B cell (primary cell): ENCODE results near the gene OR51B2. TPM values are rescaled to one million over a fixed set of nuclear protein-coding genes. Genes with fewer than 3 reads are reported as not detected.

Experiments
- ATAC-seq: fragments of 200-7000 bp; cut with Tn5 transposase; one replicate; pipeline ENCODE4 v1.10.0; 2021; ENCODE audit warnings: low read depth, mild to moderate bottlenecking, moderate number of reproducible peaks, moderate library complexity
- CTCF ChIA-PET: fragments of 350-600 bp; sonication (Branson Sonifier 250); formaldehyde crosslinking; loops from one replicate; lab custom pipeline; 2021; ENCODE audit warnings: antibody characterized with exemption, inconsistent platforms; lab: Charles Lee
- POLR2A ChIA-PET: fragments of 350-600 bp; sonication (Branson Sonifier 250); formaldehyde crosslinking; loops from one replicate; lab custom pipeline; 2021; ENCODE audit warnings: antibody characterized with exemption; lab: Charles Lee
- DNase-seq: peaks from one replicate; pipeline ENCODE4 v3.0.0; 2013
- H2AFZ ChIP-seq: 2 replicates; pipeline ENCODE4 v1.6.1; 2012; ENCODE audit warnings: mild to moderate bottlenecking, low read depth, low read length; ENCODE audit not compliant: insufficient read depth, poor library complexity, severe bottlenecking
- H3K27ac ChIP-seq, 2 donors: 1 replicate in 1 of 2; 2 replicates in 1 of 2; pipeline ENCODE4 v1.5.1; 2012 to 2013; ENCODE audit warnings: low read length in 2 of 2, mild to moderate bottlenecking in 2 of 2, moderate library complexity in 1 of 2
- H3K27me3 ChIP-seq, 4 experiments: fragments of 200-600 bp in 1 of 4; sonication (generic) in 1 of 4; replicated peaks in 1 of 4; 1 replicate in 2 of 4; 2 replicates in 2 of 4; pipeline versions ENCODE4 v1.6.1 to v1.7.0; 2013 to 2016; ENCODE audit warnings: low read length in 3 of 4, mild to moderate bottlenecking in 2 of 4, mixed read lengths in 1 of 4, moderate library complexity in 1 of 4; ENCODE audit not compliant: insufficient read depth in 4 of 4, control insufficient read depth in 3 of 4; ENCODE audit errors: control extremely low read depth in 1 of 4
- H3K36me3 ChIP-seq, 2 experiments: replicated peaks in 1 of 2; 1 replicate in 1 of 2; 2 replicates in 1 of 2; pipeline versions ENCODE4 v1.6.1 to v1.7.1; 2013; ENCODE audit warnings: low read length in 1 of 2; ENCODE audit not compliant: insufficient read depth in 2 of 2, control insufficient read depth in 1 of 2; ENCODE audit errors: control extremely low read depth in 1 of 2, extremely low read depth in 1 of 2
- H3K4me1 ChIP-seq, 2 donors: fragments of 200-600 bp in 1 of 2; sonication (generic) in 1 of 2; 1 replicate in 1 of 2; 2 replicates in 1 of 2; pipeline versions ENCODE4 v1.5.1 to v1.6.1; 2013 to 2017; ENCODE audit warnings: low read length in 2 of 2; ENCODE audit not compliant: control insufficient read depth in 2 of 2, insufficient read depth in 2 of 2
- H3K4me2 ChIP-seq: replicated peaks from 2 replicates; pipeline ENCODE3; 2012; ENCODE audit warnings: mild to moderate bottlenecking, low read depth, low read length; ENCODE audit not compliant: poor library complexity, severe bottlenecking
- H3K4me3 ChIP-seq, 5 experiments: fragments of 200-600 bp in 1 of 5; sonication (generic) in 1 of 5; 1 replicate in 3 of 5; 2 replicates in 2 of 5; pipeline versions ENCODE4 v1.5.1 to v1.7.0; 2011 to 2016; ENCODE audit warnings: low read length in 4 of 5, mild to moderate bottlenecking in 4 of 5, low read depth in 2 of 5, control low read depth in 1 of 5, moderate library complexity in 1 of 5; ENCODE audit not compliant: insufficient read depth in 1 of 5; ENCODE audit errors: control extremely low read depth in 1 of 5, extremely low read depth in 1 of 5
- H3K79me2 ChIP-seq: fragments of 200-600 bp; sonication (generic); one replicate; pipeline ENCODE4 v1.6.0; 2016; ENCODE audit warnings: low read length; ENCODE audit not compliant: control insufficient read depth, insufficient read depth
- H3K9ac ChIP-seq: fragments of 200-600 bp; sonication (generic); 2 replicates; pipeline ENCODE4 v1.6.1; 2017; ENCODE audit warnings: mild to moderate bottlenecking, low read length, moderate library complexity
- H3K9me3 ChIP-seq, 3 donors: one replicate each; pipeline versions ENCODE4 v1.6.1 to v1.7.1; 2013; ENCODE audit warnings: low read length in 2 of 3; ENCODE audit not compliant: control insufficient read depth in 2 of 3, insufficient read depth in 1 of 3; ENCODE audit errors: control extremely low read depth in 1 of 3
- H4K20me1 ChIP-seq: 2 replicates; pipeline ENCODE4 v1.6.0; 2012; ENCODE audit warnings: mild to moderate bottlenecking, low read length; ENCODE audit not compliant: insufficient read depth, control insufficient read depth, poor library complexity, severe bottlenecking
- H3K27ac Mint-ChIP-seq: one replicate; pipeline ENCODE4 v1.8.0; 2021; ENCODE audit warnings: mixed read lengths
- H3K27me3 Mint-ChIP-seq: one replicate; pipeline ENCODE4 v1.8.0; 2021; ENCODE audit warnings: mixed read lengths
- H3K4me1 Mint-ChIP-seq: one replicate; pipeline ENCODE4 v1.8.0; 2021; ENCODE audit warnings: mixed read lengths
- H3K4me3 Mint-ChIP-seq: one replicate; pipeline ENCODE4 v1.8.0; 2021; ENCODE audit warnings: mixed read lengths
- H3K9me3 Mint-ChIP-seq: one replicate; pipeline ENCODE4 v1.8.0; 2022; ENCODE audit warnings: mixed read lengths; ENCODE audit not compliant: insufficient read depth
- EZH2 ChIP-seq: IDR thresholded peaks from 2 replicates; pipeline ENCODE4 v1.6.1; 2012; ENCODE audit warnings: borderline replicate concordance, low read depth, mild to moderate bottlenecking, moderate library complexity, low read length; ENCODE audit not compliant: insufficient read depth, poor library complexity, severe bottlenecking
- WGBS: methylation state at CpG from one replicate; pipeline ENCODE4 v1.1.5; 2013; ENCODE audit warnings: missing lambda C conversion rate; ENCODE audit not compliant: insufficient coverage; 5-methylcytosine and 5-hydroxymethylcytosine counted together
- intact Hi-C: fragments of 100-400 bp; cut with micrococcal nuclease; formaldehyde crosslinking; loops from one replicate; pipeline ENCODE4 v1.10.0; 2022
- polyA plus RNA-seq: library from polyadenylated mRNA; depleted of rRNA; stranded (reverse); fragments of >200 nt; gene quantifications from 2 replicates; pipeline ENCODE4 v1.2.3, GENCODE V29; 2012
- small RNA-seq: library from RNA; depleted of rRNA; stranded (forward); fragments of <200 nt; gene quantifications from one replicate; pipeline ENCODE3, GENCODE V24; 2012; ENCODE audit warnings: low replicate concordance, low read depth; ENCODE audit not compliant: insufficient read length
- total RNA-seq, 2 donors: library from RNA; stranded (reverse); fragments of 120-200 nt in 1 of 2; gene quantifications; 1 replicate in 1 of 2; 2 replicates in 1 of 2; pipeline versions ENCODE4 v1.2.3 to v1.2.4, GENCODE V29; 2013 to 2022
- TF ChIP-seq, protein P1 (sequence below): fragments of 200-600 bp; IDR thresholded peaks from one replicate; pipeline ENCODE4 v1.8.0; 2022; ENCODE audit warnings: antibody characterized with exemption, mild to moderate bottlenecking

The OR51B2 gene
- total and polyA plus RNA-seq, 2 donors (not counting 1 experiment from before 2014, with no cell fraction given), result not detected

DNA sequence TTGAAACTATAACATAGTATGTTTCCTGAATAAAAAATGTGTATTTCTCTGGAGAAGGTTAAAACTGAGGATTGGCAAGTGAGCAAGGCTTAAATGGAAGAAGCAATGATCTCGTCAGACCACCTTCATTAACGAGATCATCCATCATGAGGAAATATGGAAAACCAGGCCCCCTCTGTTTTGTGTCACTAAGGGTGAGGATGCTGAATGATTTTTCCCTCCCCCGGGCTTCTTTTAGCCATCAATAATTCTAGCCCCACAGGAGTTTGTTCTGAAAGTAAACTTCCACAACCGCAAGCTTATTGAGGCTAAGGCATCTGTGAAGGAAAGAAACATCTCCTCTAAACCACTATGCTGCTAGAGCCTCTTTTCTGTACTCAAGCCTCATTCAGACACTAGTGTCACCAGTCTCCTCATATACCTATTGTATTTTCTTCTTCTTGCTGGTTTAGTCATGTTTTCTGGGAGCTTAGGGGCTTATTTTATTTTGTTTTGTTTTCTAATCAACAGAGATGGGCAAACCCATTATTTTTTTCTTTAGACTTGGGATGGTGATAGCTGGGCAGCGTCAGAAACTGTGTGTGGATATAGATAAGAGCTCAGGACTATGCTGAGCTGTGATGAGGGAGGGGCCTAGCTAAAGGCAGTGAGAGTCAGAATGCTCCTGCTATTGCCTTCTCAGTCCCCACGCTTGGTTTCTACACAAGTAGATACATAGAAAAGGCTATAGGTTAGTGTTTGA lies 48.6 kb downstream of the OR51B2 start:
- no peaks in the 10 kb centered on the region for H3K4me1 ChIP-seq
- Mint-ChIP-seq H3K27me3 (no peaks in the 10 kb centered on the region), H3K4me1 (no peaks in the 10 kb centered on the region), H3K4me3 (no peak overlapping the region), H3K9me3 (no peaks in the 10 kb centered on the region), H3K27ac (no peak overlapping the region)
- H3K36me3 ChIP-seq, result no peaks in the 10 kb centered on the region
- H3K4me2 ChIP-seq, result no peak overlapping the region
- DNase-seq (no peak), ATAC-seq (no peak)
- ChIA-PET CTCF (no interaction called here), POLR2A (no interaction called here)
- TF ChIP-seq EZH2, result no peak
- peaks cover 0 to 2% (median 0%) of the 10 kb centered on the region in 4 experiments for H3K27me3 ChIP-seq
- no peaks in the 10 kb centered on the region for H3K79me2 ChIP-seq
- no peak overlapping the region for H3K4me3 ChIP-seq
- no peak overlapping the region for H2AFZ ChIP-seq
- no peak overlapping the region for H3K9ac ChIP-seq
- no peaks in the 10 kb centered on the region for H4K20me1 ChIP-seq
- intact Hi-C loops, result no loop called here
- no peaks in the 10 kb centered on the region for H3K9me3 ChIP-seq
- H3K27ac ChIP-seq, result no peak overlapping the region
- 83% methylated on average over 3 of the region's 6 CpGs for WGBS

DNA sequence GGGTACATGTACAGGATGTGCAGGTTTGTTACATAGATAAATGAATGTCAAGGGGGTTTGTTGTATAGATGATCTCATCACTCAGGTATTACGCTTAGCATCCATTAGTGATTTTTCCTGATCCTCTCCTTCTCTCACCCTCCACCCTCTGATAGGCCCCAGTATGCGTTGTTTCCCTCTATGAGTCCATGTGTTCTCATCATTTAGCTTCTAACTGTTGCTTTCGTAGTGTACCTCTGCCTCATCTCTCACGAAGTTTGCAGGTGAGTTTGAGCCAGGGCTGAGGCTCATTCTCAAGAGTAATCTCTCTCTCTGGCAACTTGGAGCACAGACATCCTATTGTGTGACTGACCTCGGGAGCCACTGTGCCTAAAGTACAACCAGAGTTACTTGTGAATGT lies 49.7 kb downstream of the OR51B2 start:
- H3K4me3 Mint-ChIP-seq, result no peak overlapping the region
- Histone ChIP-seq H3K36me3 (no peaks in the 10 kb centered on the region), H3K79me2 (no peaks in the 10 kb centered on the region), H2AFZ (no peak overlapping the region), H3K27ac (no peak overlapping the region), H3K27me3 (peaks cover 0 to 2% (median 0%) of the 10 kb centered on the region in 4 experiments), H3K9me3 (no peaks in the 10 kb centered on the region), H3K4me3 (no peak overlapping the region), H3K4me1 (no peaks in the 10 kb centered on the region), H3K9ac (no peak overlapping the region), H3K4me2 (no peak overlapping the region), H4K20me1 (no peaks in the 10 kb centered on the region)
- H3K27me3 Mint-ChIP-seq, result no peaks in the 10 kb centered on the region
- ChIA-PET POLR2A (no interaction called here), CTCF (no interaction called here)
- WGBS, result 97% methylated on average over 3 of the region's 5 CpGs
- TF ChIP-seq, protein P1, sequence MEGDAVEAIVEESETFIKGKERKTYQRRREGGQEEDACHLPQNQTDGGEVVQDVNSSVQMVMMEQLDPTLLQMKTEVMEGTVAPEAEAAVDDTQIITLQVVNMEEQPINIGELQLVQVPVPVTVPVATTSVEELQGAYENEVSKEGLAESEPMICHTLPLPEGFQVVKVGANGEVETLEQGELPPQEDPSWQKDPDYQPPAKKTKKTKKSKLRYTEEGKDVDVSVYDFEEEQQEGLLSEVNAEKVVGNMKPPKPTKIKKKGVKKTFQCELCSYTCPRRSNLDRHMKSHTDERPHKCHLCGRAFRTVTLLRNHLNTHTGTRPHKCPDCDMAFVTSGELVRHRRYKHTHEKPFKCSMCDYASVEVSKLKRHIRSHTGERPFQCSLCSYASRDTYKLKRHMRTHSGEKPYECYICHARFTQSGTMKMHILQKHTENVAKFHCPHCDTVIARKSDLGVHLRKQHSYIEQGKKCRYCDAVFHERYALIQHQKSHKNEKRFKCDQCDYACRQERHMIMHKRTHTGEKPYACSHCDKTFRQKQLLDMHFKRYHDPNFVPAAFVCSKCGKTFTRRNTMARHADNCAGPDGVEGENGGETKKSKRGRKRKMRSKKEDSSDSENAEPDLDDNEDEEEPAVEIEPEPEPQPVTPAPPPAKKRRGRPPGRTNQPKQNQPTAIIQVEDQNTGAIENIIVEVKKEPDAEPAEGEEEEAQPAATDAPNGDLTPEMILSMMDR, result no peak
- TF ChIP-seq EZH2, result no peak
- H3K9me3 Mint-ChIP-seq, result no peaks in the 10 kb centered on the region
- DNase-seq (no peak), ATAC-seq (no peak)
- intact Hi-C loops, result no loop called here
- H3K27ac Mint-ChIP-seq, result no peak overlapping the region
- H3K4me1 Mint-ChIP-seq, result no peaks in the 10 kb centered on the region

Small RNAs within 50 kb of the gene (small RNA-seq; reads per million reads assigned to genes)
- gene AC104389.3, result not detected

Other genes with a start within 250 kb of the OR51B2 start
- not detected in 2 replicates for gene OR52A5, start 185.9 kb downstream of the OR51B2 start, total RNA-seq
- not detected in 2 replicates for gene OR52A5, start 185.9 kb downstream of the OR51B2 start, polyA plus RNA-seq
- not detected in 2 replicates for gene OR52A1, start 169.5 kb downstream of the OR51B2 start, total RNA-seq
- not detected in 2 replicates for gene OR52A1, start 169.5 kb downstream of the OR51B2 start, polyA plus RNA-seq
- not detected in 2 replicates for gene OR51V1, start 123.6 kb downstream of the OR51B2 start, total RNA-seq
- gene OR51V1, start 123.6 kb downstream of the OR51B2 start, polyA plus RNA-seq, result not detected in 2 replicates
- 378 and 385 TPM in 2 replicates for gene HBB, start 97.2 kb downstream of the OR51B2 start, total RNA-seq
- 69.7 and 1,053 TPM in 2 replicates for gene HBB, start 97.2 kb downstream of the OR51B2 start, polyA plus RNA-seq
- not detected in 2 replicates for gene HBD, start 89.8 kb downstream of the OR51B2 start, total RNA-seq
- gene HBD, start 89.8 kb downstream of the OR51B2 start, polyA plus RNA-seq, result 0.84 TPM in 1 of 2 replicates, not detected in the other
- not detected in 2 replicates for gene HBG1, start 74.4 kb downstream of the OR51B2 start, total RNA-seq
- not detected in 2 replicates for gene HBG1, start 74.4 kb downstream of the OR51B2 start, polyA plus RNA-seq
- not detected in 2 replicates for gene HBG2, start 69.5 kb downstream of the OR51B2 start, total RNA-seq
- 0.89 TPM in 1 of 2 replicates, not detected in the other for gene HBG2, start 69.5 kb downstream of the OR51B2 start, polyA plus RNA-seq
- not detected in 2 replicates for gene HBE1, start 54.4 kb downstream of the OR51B2 start, total RNA-seq
- gene HBE1, start 54.4 kb downstream of the OR51B2 start, polyA plus RNA-seq, result not detected in 2 replicates
- not detected in 2 replicates for gene OR51B4, start 22.4 kb downstream of the OR51B2 start, total RNA-seq
- 0.21 TPM in 1 of 2 replicates, not detected in the other for gene OR51B4, start 22.4 kb downstream of the OR51B2 start, polyA plus RNA-seq
- gene OR51B5, start 19.2 kb upstream of the OR51B2 start, total RNA-seq, result 0.66 and 0.67 TPM in 2 replicates
- gene OR51B5, start 19.2 kb upstream of the OR51B2 start, polyA plus RNA-seq, result not detected in 2 replicates
- gene OR51B6, start 27.2 kb upstream of the OR51B2 start, total RNA-seq, result not detected in 2 replicates
- gene OR51B6, start 27.2 kb upstream of the OR51B2 start, polyA plus RNA-seq, result not detected in 2 replicates
- not detected in 2 replicates for gene OR51M1, start 59.5 kb upstream of the OR51B2 start, total RNA-seq
- not detected in 2 replicates for gene OR51M1, start 59.5 kb upstream of the OR51B2 start, polyA plus RNA-seq
- gene OR51Q1, start 97.8 kb upstream of the OR51B2 start, total RNA-seq, result not detected in 2 replicates
- gene OR51Q1, start 97.8 kb upstream of the OR51B2 start, polyA plus RNA-seq, result not detected in 2 replicates
- gene OR51I1, start 117.2 kb upstream of the OR51B2 start, total RNA-seq, result not detected in 2 replicates
- gene OR51I1, start 117.2 kb upstream of the OR51B2 start, polyA plus RNA-seq, result 0.30 and 0.31 TPM in 2 replicates
- gene OR51I2, start 125.0 kb upstream of the OR51B2 start, total RNA-seq, result not detected in 2 replicates
- not detected in 2 replicates for gene OR51I2, start 125.0 kb upstream of the OR51B2 start, polyA plus RNA-seq
- not detected in 2 replicates for gene OR52D1, start 164.4 kb upstream of the OR51B2 start, total RNA-seq
- not detected in 2 replicates for gene OR52D1, start 164.4 kb upstream of the OR51B2 start, polyA plus RNA-seq
- 0.46 and 0.59 TPM in 2 replicates for gene UBQLN3, start 185.7 kb upstream of the OR51B2 start, total RNA-seq
- gene UBQLN3, start 185.7 kb upstream of the OR51B2 start, polyA plus RNA-seq, result not detected in 2 replicates
- 1.3 and 1.4 TPM in 2 replicates for gene UBQLNL, start 192.4 kb upstream of the OR51B2 start, total RNA-seq
- gene UBQLNL, start 192.4 kb upstream of the OR51B2 start, polyA plus RNA-seq, result 1.8 and 1.9 TPM in 2 replicates
- 0.37 and 0.49 TPM in 2 replicates for gene OR52H1, start 224.2 kb upstream of the OR51B2 start, total RNA-seq
- gene OR52H1, start 224.2 kb upstream of the OR51B2 start, polyA plus RNA-seq, result 0.15 TPM in 1 of 2 replicates, not detected in the other